GM18951 (cell line): ENCODE results near the gene MYBPH.

Experiments
- POLR2A ChIP-seq: IDR thresholded peaks from 4 replicates; pipeline ENCODE4 v1.6.1; 2011; ENCODE audit warnings: mild to moderate bottlenecking; ENCODE audit not compliant: insufficient read length, insufficient read depth; ENCODE audit errors: extremely low read depth
- in situ Hi-C: fragments of 300-500 bp; cut with MboI; formaldehyde crosslinking; loops from one replicate; pipeline ENCODE4 v1.12.0; 2022; ENCODE audit warnings: low sequenced_read_pairs, mixed read lengths, inconsistent platforms; ENCODE audit not compliant: unreplicated experiment

Gene MYBPH

GRCh38 chr1:203163891-203164635 lies 11.6 kb downstream of the MYBPH start:
- in situ Hi-C loops, result no loop called here
- TF ChIP-seq POLR2A, result no peak

GRCh38 chr1:203162403-203162802 lies 13.2 kb downstream of the MYBPH start:
- TF ChIP-seq POLR2A, result no peak
- in situ Hi-C loops, result no loop called here

- TF ChIP-seq POLR2A, result no peak
- in situ Hi-C loops, result no loop called here
Observed at GRCh38 chr1:203161703-203162102, 13.9 kb downstream of the MYBPH start.

DNA sequence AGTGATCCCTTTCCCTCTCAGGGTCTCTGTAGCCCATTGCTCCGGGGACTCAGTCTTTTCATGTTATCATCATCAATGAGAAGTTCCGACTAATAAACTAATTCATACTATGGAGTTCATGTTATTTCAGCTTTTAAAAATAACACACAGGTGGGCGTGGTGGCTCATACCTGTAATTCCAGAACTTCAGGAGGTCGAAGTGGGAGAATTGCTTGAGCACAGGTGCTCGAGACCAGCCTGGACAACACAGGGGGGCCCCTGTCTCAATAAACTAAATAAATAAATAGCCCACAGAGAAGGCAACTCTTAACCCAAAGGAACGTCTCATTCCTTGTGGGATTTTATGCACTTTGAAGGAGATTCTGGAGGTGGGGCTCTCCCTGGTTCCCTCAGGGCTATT lies 14.5 kb downstream of the MYBPH start:
- no peak for TF ChIP-seq POLR2A
- in situ Hi-C loops, result no loop called here

- in situ Hi-C loops, result no loop called here
- no peak for TF ChIP-seq POLR2A
Observed at GRCh38 chr1:203159844-203160243, 15.8 kb downstream of the MYBPH start.

DNA sequence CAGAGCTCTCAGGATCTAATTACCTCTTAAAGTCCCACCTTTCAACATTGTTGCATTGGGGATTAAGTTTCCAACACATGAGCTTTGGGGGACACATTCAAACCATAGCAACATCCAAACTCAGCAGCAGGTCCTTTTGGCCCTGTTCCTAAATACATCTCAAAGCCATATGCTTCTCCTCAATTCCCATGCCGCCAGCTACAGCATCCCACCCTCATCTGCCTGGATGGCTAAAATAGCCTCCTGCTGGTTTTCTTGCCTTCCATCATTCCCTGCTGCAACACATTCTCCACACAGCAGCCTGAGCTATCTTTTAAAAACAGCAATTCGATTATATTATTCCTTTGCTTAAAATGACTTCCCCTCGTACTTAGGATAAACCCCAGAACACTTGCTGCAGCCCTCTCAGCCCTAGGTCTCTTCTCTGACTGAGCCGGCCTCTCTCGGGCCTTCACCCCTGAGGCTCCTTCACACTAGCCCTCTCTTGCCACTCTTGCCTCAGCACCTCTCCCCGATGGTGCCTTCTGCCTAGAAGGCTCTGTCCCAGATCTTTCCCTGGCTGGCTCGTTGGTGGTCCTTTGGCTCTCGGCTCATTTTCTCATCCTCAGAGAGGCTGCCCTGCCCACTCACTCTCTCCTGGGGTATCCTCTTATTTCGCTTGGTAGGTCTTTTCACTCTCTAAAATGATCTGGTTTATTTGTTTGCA lies 16.5 kb downstream of the MYBPH start:
- in situ Hi-C loops, result no loop called here
- TF ChIP-seq POLR2A, result no peak

- in situ Hi-C loops, result no loop called here
- no peak for TF ChIP-seq POLR2A
Observed at GRCh38 chr1:203158423-203158822, 17.2 kb downstream of the MYBPH start.

DNA sequence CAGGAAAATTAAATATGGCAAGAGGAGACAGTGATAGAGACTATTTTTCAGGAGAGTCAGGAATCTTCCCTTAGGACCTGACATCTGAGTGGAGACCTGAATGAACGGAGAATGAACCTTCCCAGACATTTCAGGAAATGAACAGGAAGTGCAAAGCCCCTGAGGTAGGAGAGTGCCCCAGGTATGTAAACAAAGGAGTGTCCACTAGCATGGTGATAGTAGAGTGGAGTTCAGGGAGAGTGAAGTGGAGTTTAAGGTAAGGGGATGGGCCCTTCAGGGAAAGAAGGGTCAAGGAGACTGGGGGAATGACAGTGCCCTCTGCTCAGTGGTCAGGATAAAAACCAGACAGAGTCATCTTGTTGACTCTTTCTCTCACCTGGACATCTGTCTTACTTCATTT lies 19.3 kb downstream of the MYBPH start:
- in situ Hi-C loops, result no loop called here
- no peak for TF ChIP-seq POLR2A

GRCh38 chr1:203153989-203154821 lies 21.4 kb downstream of the MYBPH start:
- no peak for TF ChIP-seq POLR2A
- in situ Hi-C loops, result no loop called here

GRCh38 chr1:203153051-203153988 lies 22.3 kb downstream of the MYBPH start:
- TF ChIP-seq POLR2A, result no peak
- in situ Hi-C loops, result no loop called here

DNA sequence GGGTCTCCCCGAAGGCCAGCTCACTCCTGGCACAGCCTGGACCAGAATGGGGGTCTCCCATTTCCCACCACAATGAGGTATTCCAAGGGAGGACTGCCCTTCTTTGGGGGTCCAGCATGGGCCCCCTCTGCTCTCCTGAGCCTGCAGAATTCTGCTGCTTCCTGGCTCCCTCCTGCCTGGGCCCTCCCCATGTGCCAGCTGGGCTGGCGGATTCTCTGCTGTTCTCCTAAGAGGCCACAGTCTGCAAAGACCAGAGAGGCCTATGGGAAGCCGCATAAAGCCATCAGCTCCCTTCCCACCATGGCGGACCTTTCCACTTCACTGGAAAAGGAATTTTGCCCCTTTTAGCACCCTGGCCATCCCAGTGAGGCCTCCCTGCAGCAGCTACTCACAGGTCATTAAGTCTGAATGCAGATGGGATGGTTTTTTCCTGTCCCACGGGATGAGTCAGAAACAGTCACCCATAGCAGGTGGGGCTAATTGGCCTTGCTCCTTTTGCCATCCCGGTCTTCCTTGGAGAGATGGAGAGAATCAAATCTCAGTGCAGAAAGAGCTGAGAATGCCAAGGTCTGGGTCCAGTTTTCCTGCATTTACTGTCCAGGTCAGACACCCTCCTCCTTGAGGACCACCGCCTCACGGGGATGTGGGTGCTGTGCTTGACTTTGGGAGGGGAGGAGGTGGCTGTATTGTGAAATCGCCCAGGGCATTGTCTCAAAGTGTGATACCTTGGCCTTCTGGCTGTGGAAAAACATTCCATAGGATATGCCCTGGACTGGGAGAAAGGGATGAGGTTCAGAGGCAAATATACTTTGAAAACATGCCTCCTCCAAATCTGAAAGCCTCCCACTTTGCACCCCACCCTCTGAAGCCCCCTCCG lies 23.2 kb downstream of the MYBPH start:
- TF ChIP-seq POLR2A, result no peak
- in situ Hi-C loops, result no loop called here
